Dendritic cell treated with granulocyte-macrophage colony-stimulating factor and Interleukin-4, amounts not matched to agents 40 ng/mL and 50 ng/mL, for 4 days (primary cell): ENCODE data around the gene LCE2B.

Experiments used
- H3K27ac Mint-ChIP-seq: one replicate; pipeline ENCODE4 v1.8.0; 2022; ENCODE audit warnings: mild to moderate bottlenecking, mixed read lengths
- H3K27me3 Mint-ChIP-seq: one replicate; pipeline ENCODE4 v1.8.0; 2022; ENCODE audit warnings: mild to moderate bottlenecking, mixed read lengths
- H3K36me3 Mint-ChIP-seq: one replicate; pipeline ENCODE4 v1.8.0; 2022; ENCODE audit warnings: low read depth, mixed read lengths
- H3K4me1 Mint-ChIP-seq: one replicate; pipeline ENCODE4 v1.8.0; 2022; ENCODE audit warnings: low read depth, mixed read lengths
- H3K4me3 Mint-ChIP-seq: one replicate; pipeline ENCODE4 v1.8.0; 2022; ENCODE audit warnings: mild to moderate bottlenecking, moderate library complexity, mixed read lengths
- H3K9me3 Mint-ChIP-seq: one replicate; pipeline ENCODE4 v1.8.0; 2022; ENCODE audit warnings: mixed read lengths
- intact Hi-C: fragments of 100-400 bp; cut with micrococcal nuclease; formaldehyde crosslinking; loops from one replicate; pipeline ENCODE4 v1.15.0; 2022

The LCE2B gene

DNA sequence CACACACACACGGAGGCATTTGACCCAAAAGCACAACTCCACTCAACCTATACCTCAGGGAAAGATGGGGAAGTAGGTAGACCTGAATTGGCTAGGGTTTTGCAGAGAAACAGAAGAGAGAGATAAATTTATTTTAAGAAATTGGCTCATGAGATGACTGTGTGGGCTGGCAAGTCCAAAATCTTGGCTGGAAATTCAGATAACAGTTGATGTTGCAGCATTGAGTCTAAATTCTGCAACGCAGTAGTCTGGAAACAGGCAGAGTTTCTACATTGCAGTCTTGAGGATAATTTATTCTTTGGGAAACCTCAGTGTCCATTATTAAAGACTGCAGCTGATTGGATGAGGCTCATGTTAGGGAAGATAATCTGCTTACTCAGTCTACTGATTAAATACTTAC, 4.3 kb upstream of the LCE2B start:
- Mint-ChIP-seq H3K4me3 (no peak overlapping the region), H3K4me1 (no peaks in the 10 kb centered on the region), H3K36me3 (no peaks in the 10 kb centered on the region)

DNA sequence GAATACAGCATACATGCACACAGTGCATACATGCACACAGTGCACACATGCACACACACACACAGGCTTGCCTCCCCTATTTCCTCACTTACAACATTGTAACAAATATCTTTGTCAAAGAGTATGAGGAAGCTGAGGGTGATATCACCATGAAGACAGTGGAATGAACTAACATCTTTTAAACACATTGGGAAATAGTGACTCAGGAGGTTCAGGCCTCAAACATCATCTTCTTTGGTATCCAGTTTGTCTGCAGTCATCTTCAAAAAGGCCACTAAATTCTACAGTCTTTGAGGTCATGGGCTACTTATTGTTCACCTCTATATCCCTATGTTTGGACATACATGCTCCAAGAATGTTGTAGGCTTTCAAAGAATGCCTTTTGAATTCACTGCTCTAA, 2.1 kb upstream of the LCE2B start:
- intact Hi-C loops: no loop called here
- Mint-ChIP-seq H3K4me3 (no peak overlapping the region), H3K27ac (no peak overlapping the region), H3K27me3 (peaks cover 10% of the 10 kb centered on the region), H3K36me3 (no peaks in the 10 kb centered on the region), H3K9me3 (no peaks in the 10 kb centered on the region), H3K4me1 (no peaks in the 10 kb centered on the region)

More for the DNA sequence above, 4.3 kb upstream of the LCE2B start:
- no peak overlapping the region for H3K27ac Mint-ChIP-seq
- intact Hi-C loops: no loop called here
- H3K27me3 Mint-ChIP-seq: peaks cover 14% of the 10 kb centered on the region
- H3K9me3 Mint-ChIP-seq: no peaks in the 10 kb centered on the region

DNA sequence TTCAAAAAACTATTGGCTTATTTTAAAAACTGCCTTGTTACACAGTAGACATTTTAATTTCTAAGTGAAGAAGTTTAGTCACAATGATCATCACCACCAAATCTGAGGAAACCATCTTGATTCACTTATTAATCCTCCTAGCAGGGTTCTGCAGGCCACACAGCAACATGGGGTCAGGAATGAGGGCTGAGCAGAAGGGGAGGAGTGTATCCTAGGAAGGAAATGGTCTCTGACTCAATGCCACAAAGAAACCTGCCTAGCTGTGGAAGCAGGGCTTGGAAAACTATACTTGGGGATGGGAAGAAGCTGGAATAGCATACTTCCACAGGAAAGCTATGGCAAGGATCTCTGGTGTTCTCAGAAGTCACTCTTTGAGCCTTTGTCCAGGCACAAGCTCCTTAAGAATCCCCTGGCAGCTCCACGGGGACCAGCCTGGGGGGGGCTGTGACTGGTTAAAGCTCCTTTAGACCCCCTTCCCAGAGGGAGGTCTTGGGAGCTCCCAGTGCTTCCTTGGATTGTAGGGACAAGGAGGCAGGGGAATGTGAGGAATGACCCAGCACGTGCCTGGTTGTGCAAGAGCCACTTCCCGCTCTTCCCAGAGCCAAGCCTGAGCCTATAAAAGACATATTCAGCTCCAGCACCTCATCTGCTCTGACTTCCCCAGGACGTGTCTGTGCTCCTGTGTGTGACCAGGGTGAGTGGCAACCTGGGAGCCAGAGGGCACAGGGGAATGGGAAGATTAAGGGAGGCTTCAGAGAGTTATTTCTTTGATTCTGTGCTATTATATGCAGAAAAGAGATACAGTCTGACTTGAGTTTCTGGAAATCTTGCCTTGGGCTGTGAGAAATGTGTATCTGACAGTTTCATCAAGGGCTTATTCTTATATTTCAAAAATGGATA, 12.0 kb downstream of the LCE2B start, which contains the start of gene LCE2A:
Gene LCE2A (plus strand): TSS at position 645 of the 900 bp plus-strand sequence. CDS start 557 bp downstream, outside the sequence.
- Mint-ChIP-seq H3K27me3 (no peaks in the 10 kb centered on the region), H3K4me1 (no peaks in the 10 kb centered on the region)

GRCh38 chr1:152699746-152700145, 13.8 kb downstream of the LCE2B start:
- intact Hi-C loops: no loop called here
- Mint-ChIP-seq H3K4me3 (no peak overlapping the region), H3K27ac (no peak overlapping the region), H3K36me3 (no peaks in the 10 kb centered on the region), H3K27me3 (no peaks in the 10 kb centered on the region), H3K9me3 (no peaks in the 10 kb centered on the region), H3K4me1 (no peaks in the 10 kb centered on the region)

More for the DNA sequence above, 12.0 kb downstream of the LCE2B start, which contains the start of gene LCE2A:
- H3K4me3 Mint-ChIP-seq: no peak within 1 kb of the TSS
- no peaks in the 10 kb centered on the region for H3K36me3 Mint-ChIP-seq
- no peak within 1 kb of the TSS for H3K27ac Mint-ChIP-seq
- intact Hi-C loops: no loop called here
- H3K9me3 Mint-ChIP-seq: no peaks in the 10 kb centered on the region

DNA sequence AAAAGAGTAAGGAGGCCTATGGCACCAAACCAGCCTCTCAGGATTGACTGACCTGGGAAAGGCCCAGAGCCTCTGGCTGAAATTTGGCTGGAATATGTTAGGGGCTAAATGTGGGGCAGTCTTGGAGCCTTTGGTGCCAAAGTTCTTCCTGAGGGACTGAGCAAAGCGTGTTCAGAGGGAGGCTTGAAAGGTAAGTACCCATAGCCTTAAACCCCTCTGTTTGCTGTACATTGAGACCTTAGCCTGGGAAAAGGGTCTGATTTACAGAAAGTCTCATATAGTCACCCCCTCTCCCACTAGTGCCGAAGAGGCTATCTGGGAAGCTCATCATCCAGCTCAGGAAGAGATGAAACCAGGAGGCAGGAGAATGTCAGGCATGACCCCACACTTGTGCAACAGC, 21.9 kb downstream of the LCE2B start, which contains the start of gene LCE4A:
Gene LCE4A (plus strand): TSS at position 301 of the 400 bp plus-strand sequence. CDS start 916 bp downstream, outside the sequence.
- peaks cover 5% of the 10 kb centered on the region for H3K27me3 Mint-ChIP-seq
- intact Hi-C loops: no loop called here
- H3K36me3 Mint-ChIP-seq: no peaks in the 10 kb centered on the region
- H3K4me1 Mint-ChIP-seq: no peaks in the 10 kb centered on the region
- H3K9me3 Mint-ChIP-seq: no peaks in the 10 kb centered on the region
- H3K27ac Mint-ChIP-seq: no peak within 1 kb of the TSS
- no peak within 1 kb of the TSS for H3K4me3 Mint-ChIP-seq

- no peak overlapping the region for H3K27ac Mint-ChIP-seq
- H3K4me3 Mint-ChIP-seq: no peak overlapping the region
- no peaks in the 10 kb centered on the region for H3K4me1 Mint-ChIP-seq
- intact Hi-C loops: no loop called here
- H3K9me3 Mint-ChIP-seq: no peaks in the 10 kb centered on the region
- peaks cover 7% of the 10 kb centered on the region for H3K27me3 Mint-ChIP-seq
- H3K36me3 Mint-ChIP-seq: no peaks in the 10 kb centered on the region
Observed at GRCh38 chr1:152718238-152718637, 32.3 kb downstream of the LCE2B start.

DNA sequence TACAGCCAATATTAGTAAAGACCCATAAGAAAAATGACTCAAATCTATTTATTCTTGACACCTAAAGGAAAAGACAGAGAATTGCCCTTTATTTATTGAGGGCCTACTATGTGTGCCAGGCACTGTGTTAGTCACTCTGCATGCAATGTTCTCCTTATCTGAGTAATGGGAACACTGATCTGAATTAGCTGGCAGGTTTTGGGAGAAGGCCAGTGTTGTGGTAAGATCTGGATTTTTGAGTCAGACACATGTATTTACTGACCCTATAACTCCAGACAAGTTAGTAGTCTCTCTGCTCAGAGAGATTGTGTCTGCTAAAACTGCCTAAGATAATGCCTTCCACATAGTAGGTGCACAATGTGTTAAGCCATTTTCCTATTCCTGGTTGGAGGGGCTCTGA, 39.3 kb downstream of the LCE2B start:
- Mint-ChIP-seq H3K4me3 (no peak overlapping the region), H3K4me1 (no peaks in the 10 kb centered on the region), H3K36me3 (no peaks in the 10 kb centered on the region), H3K27me3 (peaks cover 10% of the 10 kb centered on the region), H3K9me3 (no peaks in the 10 kb centered on the region), H3K27ac (no peak overlapping the region)
- intact Hi-C loops: no loop called here

DNA sequence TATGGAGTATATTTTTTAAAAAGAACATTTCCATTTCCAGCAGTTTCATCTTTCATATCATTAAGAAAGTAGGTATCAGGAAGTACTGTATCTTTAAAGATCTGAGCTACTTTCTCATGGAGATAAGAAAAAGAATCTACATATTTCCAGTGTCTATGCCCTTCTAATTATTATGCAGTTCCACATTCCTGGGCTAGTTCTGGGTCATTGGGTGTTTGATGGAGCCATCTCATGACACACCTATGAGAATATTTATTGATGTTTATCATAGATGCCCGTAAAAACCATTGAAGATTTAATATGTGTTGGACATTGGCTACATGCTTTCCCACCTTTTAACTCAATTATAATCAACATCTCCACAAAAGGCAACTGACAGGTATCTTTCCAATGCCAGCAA, 43.1 kb downstream of the LCE2B start:
- Mint-ChIP-seq H3K36me3 (no peaks in the 10 kb centered on the region), H3K4me3 (no peak overlapping the region), H3K27ac (no peak overlapping the region), H3K4me1 (no peaks in the 10 kb centered on the region), H3K9me3 (no peaks in the 10 kb centered on the region), H3K27me3 (peaks cover 11% of the 10 kb centered on the region)
- intact Hi-C loops: no loop called here

GRCh38 chr1:152735648-152736047, 49.7 kb downstream of the LCE2B start:
- H3K36me3 Mint-ChIP-seq: no peaks in the 10 kb centered on the region
- H3K27me3 Mint-ChIP-seq: peaks cover 20% of the 10 kb centered on the region
- no peaks in the 10 kb centered on the region for H3K9me3 Mint-ChIP-seq
- intact Hi-C loops: no loop called here
- H3K4me1 Mint-ChIP-seq: no peaks in the 10 kb centered on the region
- no peak overlapping the region for H3K27ac Mint-ChIP-seq
- no peak overlapping the region for H3K4me3 Mint-ChIP-seq
